22Rv1 (cell line): ENCODE measurements around the gene FBXO27.
A peak's percentile ranks its signal among the peaks of the same experiment; 100 is the strongest.

Experiments
- H3K27ac ChIP-seq: fragments of 450-650 bp; 2 replicates; pipeline ENCODE4 v1.5.1; 2017
- ZFX ChIP-seq: fragments of 450-650 bp; IDR thresholded peaks from 2 replicates; pipeline ENCODE4 v1.6.1; 2017; ENCODE audit warnings: antibody characterized with exemption, borderline replicate concordance
- TF ChIP-seq, protein P1 (sequence below): fragments of 450-650 bp; IDR thresholded peaks from 2 replicates; pipeline ENCODE4 v1.5.1; 2017; ENCODE audit warnings: mild to moderate bottlenecking

The FBXO27 gene, protein sequence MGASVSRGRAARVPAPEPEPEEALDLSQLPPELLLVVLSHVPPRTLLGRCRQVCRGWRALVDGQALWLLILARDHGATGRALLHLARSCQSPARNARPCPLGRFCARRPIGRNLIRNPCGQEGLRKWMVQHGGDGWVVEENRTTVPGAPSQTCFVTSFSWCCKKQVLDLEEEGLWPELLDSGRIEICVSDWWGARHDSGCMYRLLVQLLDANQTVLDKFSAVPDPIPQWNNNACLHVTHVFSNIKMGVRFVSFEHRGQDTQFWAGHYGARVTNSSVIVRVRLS

DNA sequence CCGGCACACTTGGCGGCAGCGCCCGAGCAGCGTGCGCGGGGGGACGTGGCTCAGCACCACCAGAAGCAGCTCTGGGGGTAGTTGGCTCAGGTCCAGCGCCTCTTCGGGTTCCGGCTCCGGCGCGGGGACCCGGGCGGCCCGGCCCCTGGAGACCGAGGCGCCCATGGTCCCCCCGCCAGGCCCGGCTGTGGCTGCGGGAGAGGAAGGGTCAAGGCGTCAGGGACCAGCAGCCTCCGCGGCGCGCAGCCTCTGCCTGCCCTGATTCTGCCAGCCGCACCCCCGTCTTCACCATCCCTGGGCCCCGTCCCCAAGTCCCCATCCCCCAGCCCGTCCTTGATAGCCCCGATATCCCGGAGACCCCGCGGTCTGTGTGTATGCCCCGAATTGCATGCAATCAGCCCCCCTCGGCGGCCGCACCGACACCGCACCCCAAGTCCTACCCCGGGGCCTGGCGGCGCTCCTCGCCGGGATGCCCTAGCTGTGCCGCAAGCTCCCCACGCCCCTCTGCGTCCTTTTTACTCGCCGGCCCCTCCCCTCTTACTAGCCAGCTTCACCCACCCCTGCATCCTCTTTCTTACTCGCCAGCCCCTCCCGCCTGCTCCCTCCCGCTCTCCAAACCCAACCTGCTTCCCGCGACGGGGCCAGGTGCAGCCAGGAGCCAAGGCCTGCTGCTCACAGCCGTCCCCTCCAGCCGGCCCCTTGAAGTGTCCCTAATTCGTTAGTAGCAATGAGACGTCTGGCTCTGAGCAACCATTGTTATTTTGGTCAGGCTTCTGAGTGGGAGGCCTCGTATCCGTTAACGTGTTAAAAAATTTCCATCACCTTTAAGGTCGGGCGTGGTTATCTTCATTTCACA lies at the start of gene FBXO27:
TSS of gene FBXO27 (minus strand) at position 487 of the 856 bp plus-strand sequence. CDS start at position 165, 322 bp downstream.
- peak within 1 kb of the TSS; percentile 60 for H3K27ac ChIP-seq
- TF ChIP-seq, protein P1, sequence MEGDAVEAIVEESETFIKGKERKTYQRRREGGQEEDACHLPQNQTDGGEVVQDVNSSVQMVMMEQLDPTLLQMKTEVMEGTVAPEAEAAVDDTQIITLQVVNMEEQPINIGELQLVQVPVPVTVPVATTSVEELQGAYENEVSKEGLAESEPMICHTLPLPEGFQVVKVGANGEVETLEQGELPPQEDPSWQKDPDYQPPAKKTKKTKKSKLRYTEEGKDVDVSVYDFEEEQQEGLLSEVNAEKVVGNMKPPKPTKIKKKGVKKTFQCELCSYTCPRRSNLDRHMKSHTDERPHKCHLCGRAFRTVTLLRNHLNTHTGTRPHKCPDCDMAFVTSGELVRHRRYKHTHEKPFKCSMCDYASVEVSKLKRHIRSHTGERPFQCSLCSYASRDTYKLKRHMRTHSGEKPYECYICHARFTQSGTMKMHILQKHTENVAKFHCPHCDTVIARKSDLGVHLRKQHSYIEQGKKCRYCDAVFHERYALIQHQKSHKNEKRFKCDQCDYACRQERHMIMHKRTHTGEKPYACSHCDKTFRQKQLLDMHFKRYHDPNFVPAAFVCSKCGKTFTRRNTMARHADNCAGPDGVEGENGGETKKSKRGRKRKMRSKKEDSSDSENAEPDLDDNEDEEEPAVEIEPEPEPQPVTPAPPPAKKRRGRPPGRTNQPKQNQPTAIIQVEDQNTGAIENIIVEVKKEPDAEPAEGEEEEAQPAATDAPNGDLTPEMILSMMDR, result no peak
- TF ChIP-seq ZFX, result no peak

DNA sequence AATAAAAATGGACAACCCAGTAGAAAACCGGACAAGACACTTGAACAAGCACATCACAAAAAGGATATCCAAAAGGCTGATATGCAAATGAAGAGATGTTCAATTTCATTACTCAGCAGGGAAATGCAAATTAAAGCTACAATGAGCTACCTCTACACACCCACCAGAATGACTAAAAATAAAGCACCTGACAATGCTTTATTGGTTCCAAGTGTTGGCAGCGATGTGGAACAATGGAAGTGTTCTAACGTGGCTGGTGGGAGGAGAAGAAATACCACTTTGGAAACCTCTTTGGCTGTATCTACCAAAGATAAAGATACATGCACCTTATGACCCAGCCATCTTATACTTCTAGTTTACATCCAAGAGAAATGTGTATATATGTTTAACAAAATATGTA lies 48.1 kb upstream of the FBXO27 start:
- TF ChIP-seq, protein P1, result no peak
- no peak for TF ChIP-seq ZFX

DNA sequence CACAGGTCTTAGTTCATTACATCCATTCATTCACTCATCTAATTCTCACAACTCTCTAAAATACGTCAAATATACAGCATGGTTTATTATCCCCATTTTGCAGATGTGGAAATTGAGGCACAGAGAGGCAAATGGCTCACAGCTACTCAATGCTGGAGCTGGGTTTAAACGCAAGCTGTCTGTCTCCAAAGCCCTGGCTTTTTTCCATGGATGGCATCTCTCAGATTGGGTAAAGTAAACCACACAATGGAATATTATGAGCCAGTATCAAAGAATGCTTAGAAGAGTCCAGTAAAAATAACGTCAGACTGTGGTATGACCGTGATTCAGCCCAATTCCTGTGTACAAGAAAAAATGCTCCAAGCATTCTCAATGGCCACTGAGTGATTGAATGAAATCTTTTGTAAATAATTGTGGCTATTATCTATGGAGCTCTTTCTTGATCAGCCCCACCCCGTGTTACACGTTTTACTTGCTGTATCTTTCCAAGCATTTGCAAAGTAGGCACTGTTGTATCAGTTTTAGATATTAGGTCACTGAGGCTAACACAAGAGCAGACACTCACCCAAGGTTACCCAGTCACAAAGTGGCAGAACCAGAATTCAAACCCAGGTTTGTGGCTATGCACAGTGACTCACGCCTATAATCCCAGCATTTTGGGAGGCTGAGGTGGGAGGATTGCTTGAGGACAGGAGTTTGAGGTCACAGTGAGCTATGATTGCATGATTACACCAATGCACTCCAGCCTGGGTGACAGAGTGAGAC lies 46.3 kb upstream of the FBXO27 start:
- no peak overlapping the region for H3K27ac ChIP-seq
- TF ChIP-seq, protein P1, result no peak
- TF ChIP-seq ZFX, result no peak

More for the DNA sequence above, 48.1 kb upstream of the FBXO27 start:
- no peak overlapping the region for H3K27ac ChIP-seq

DNA sequence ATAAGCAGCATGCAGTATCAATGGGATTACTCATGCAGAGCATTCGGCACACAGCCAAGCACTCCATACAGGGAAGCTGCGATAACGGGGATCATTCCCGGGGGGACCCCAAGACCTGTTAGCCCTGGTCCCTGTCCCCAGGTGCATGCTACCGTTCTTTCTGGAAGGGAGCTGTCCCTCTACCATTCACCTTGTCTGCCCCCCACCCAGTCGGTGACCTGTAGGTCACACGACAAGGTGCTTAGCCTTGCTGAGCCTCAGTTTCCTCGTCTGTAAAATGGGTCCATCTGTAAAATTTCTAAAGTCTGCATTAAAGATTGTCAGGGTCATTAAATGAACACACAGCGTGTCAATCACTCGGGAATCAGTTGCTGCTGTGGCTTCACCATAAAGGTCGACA lies 45.0 kb upstream of the FBXO27 start:
- no peak overlapping the region for H3K27ac ChIP-seq
- no peak for TF ChIP-seq ZFX
- TF ChIP-seq, protein P1, result no peak

DNA sequence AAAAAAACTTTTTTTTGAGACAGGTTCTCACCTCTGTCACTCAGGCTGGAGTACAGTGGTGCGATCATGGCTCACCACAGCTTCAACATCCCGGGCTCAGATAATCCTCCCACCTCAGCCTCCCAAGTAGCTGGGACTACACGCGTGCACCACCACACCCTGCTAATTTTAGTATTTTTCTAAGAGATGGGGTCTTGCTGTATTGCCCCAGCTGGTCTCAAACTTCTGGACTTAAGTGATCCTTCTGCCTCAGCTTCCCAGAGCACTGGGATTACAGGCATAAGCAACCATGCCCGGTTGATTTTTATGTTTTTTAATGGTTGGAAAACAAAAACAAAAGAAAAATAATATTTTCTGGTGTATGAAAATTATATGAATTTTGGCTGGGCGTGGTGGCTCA lies 42.6 kb upstream of the FBXO27 start:
- no peak for TF ChIP-seq ZFX
- TF ChIP-seq, protein P1, result no peak
- H3K27ac ChIP-seq, result no peak overlapping the region

DNA sequence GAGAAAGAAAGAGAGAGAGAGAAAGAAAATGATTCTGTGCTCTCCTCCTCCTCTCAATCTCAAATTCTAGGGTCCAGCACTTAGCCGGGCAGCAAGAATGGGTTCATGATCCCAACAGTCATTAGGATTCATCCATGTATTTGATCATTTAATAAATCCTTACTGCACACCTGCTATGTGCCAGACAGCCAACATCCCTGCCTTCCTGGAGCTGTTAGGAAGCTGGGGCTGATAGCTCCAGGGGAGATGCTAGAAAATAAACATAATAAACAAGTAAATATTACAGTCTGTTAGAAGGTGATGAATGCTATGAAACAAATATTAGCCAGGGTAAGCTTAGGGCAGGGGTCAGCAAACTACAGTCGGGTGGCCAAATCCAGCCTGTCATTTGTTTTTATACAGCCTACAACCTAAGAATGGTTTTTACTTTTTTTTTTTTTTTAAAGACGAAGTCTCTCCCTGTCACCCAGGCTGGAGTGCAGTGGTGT lies 41.9 kb upstream of the FBXO27 start:
- no peak overlapping the region for H3K27ac ChIP-seq
- no peak for TF ChIP-seq ZFX
- TF ChIP-seq, protein P1, result no peak
